Hepatocyte (in vitro differentiated cells): Measurements from ENCODE around the gene DOCK4.

Experiments used
- CTCF ChIP-seq: fragments of 200-600 bp; sonication (generic); IDR thresholded peaks from 2 replicates; pipeline ENCODE4 v1.5.1; 2016; ENCODE audit warnings: antibody characterized with exemption, mild to moderate bottlenecking; ENCODE audit not compliant: poor library complexity
- EZH2 ChIP-seq: fragments of 200-600 bp; sonication (generic); IDR thresholded peaks from 2 replicates; pipeline ENCODE4 v1.6.1; 2016; ENCODE audit warnings: antibody characterized with exemption, mild to moderate bottlenecking, borderline replicate concordance
- EZH2phosphoT487 ChIP-seq: fragments of 200-600 bp; sonication (generic); IDR thresholded peaks from one replicate; pipeline ENCODE4 v1.6.1; 2018; ENCODE audit warnings: antibody characterized with exemption, mild to moderate bottlenecking, low read depth, moderate library complexity; ENCODE audit not compliant: unreplicated experiment, severe bottlenecking

DNA sequence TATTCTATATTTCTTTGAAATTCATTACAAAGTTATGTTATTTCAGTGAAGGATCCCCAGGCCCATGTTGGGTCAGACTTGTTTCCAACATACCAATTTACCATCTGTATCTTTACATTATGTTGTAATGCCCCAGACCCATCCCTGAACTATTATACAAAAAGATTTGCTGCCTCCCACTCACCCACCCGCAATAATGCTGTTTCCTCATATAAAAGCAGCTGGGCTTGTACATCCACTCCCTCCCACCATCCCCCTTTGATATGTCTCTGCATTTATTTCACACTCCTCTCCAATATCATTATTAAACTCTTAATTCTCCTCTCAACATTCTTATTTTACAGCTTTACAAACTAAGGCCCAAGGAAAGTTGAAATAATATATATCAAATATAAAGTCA, 153.7 kb downstream of the DOCK4 start:
- no peak for TF ChIP-seq CTCF
- TF ChIP-seq EZH2phosphoT487, result no peak
- TF ChIP-seq EZH2, result no peak
